B cell (primary cell): ENCODE data around the gene COL13A1. TPM values are rescaled to one million over a fixed set of nuclear protein-coding genes. Genes with fewer than 3 reads are reported as not detected.

Experiments used
- ATAC-seq: fragments of 200-7000 bp; cut with Tn5 transposase; one replicate; pipeline ENCODE4 v1.10.0; 2021; ENCODE audit warnings: low read depth, mild to moderate bottlenecking, moderate number of reproducible peaks, moderate library complexity
- CTCF ChIA-PET: fragments of 350-600 bp; sonication (Branson Sonifier 250); formaldehyde crosslinking; loops from one replicate; lab custom pipeline; 2021; ENCODE audit warnings: antibody characterized with exemption, inconsistent platforms; lab: Charles Lee
- POLR2A ChIA-PET: fragments of 350-600 bp; sonication (Branson Sonifier 250); formaldehyde crosslinking; loops from one replicate; lab custom pipeline; 2021; ENCODE audit warnings: antibody characterized with exemption; lab: Charles Lee
- DNase-seq: peaks from one replicate; pipeline ENCODE4 v3.0.0; 2013
- H2AFZ ChIP-seq: 2 replicates; pipeline ENCODE4 v1.6.1; 2012; ENCODE audit warnings: mild to moderate bottlenecking, low read depth, low read length; ENCODE audit not compliant: insufficient read depth, poor library complexity, severe bottlenecking
- H3K27ac ChIP-seq, 2 donors: 1 replicate in 1 of 2; 2 replicates in 1 of 2; pipeline ENCODE4 v1.5.1; 2012 to 2013; ENCODE audit warnings: low read length in 2 of 2, mild to moderate bottlenecking in 2 of 2, moderate library complexity in 1 of 2
- H3K27me3 ChIP-seq, 4 experiments: fragments of 200-600 bp in 1 of 4; sonication (generic) in 1 of 4; replicated peaks in 1 of 4; 1 replicate in 2 of 4; 2 replicates in 2 of 4; pipeline versions ENCODE4 v1.6.1 to v1.7.0; 2013 to 2016; ENCODE audit warnings: low read length in 3 of 4, mild to moderate bottlenecking in 2 of 4, mixed read lengths in 1 of 4, moderate library complexity in 1 of 4; ENCODE audit not compliant: insufficient read depth in 4 of 4, control insufficient read depth in 3 of 4; ENCODE audit errors: control extremely low read depth in 1 of 4
- H3K36me3 ChIP-seq, 2 experiments: replicated peaks in 1 of 2; 1 replicate in 1 of 2; 2 replicates in 1 of 2; pipeline versions ENCODE4 v1.6.1 to v1.7.1; 2013; ENCODE audit warnings: low read length in 1 of 2; ENCODE audit not compliant: insufficient read depth in 2 of 2, control insufficient read depth in 1 of 2; ENCODE audit errors: control extremely low read depth in 1 of 2, extremely low read depth in 1 of 2
- H3K4me1 ChIP-seq, 2 donors: fragments of 200-600 bp in 1 of 2; sonication (generic) in 1 of 2; 1 replicate in 1 of 2; 2 replicates in 1 of 2; pipeline versions ENCODE4 v1.5.1 to v1.6.1; 2013 to 2017; ENCODE audit warnings: low read length in 2 of 2; ENCODE audit not compliant: control insufficient read depth in 2 of 2, insufficient read depth in 2 of 2
- H3K4me2 ChIP-seq: replicated peaks from 2 replicates; pipeline ENCODE3; 2012; ENCODE audit warnings: mild to moderate bottlenecking, low read depth, low read length; ENCODE audit not compliant: poor library complexity, severe bottlenecking
- H3K4me3 ChIP-seq, 5 experiments: fragments of 200-600 bp in 1 of 5; sonication (generic) in 1 of 5; 1 replicate in 3 of 5; 2 replicates in 2 of 5; pipeline versions ENCODE4 v1.5.1 to v1.7.0; 2011 to 2016; ENCODE audit warnings: low read length in 4 of 5, mild to moderate bottlenecking in 4 of 5, low read depth in 2 of 5, control low read depth in 1 of 5, moderate library complexity in 1 of 5; ENCODE audit not compliant: insufficient read depth in 1 of 5; ENCODE audit errors: control extremely low read depth in 1 of 5, extremely low read depth in 1 of 5
- H3K79me2 ChIP-seq: fragments of 200-600 bp; sonication (generic); one replicate; pipeline ENCODE4 v1.6.0; 2016; ENCODE audit warnings: low read length; ENCODE audit not compliant: control insufficient read depth, insufficient read depth
- H3K9ac ChIP-seq: fragments of 200-600 bp; sonication (generic); 2 replicates; pipeline ENCODE4 v1.6.1; 2017; ENCODE audit warnings: mild to moderate bottlenecking, low read length, moderate library complexity
- H3K9me3 ChIP-seq, 3 donors: one replicate each; pipeline versions ENCODE4 v1.6.1 to v1.7.1; 2013; ENCODE audit warnings: low read length in 2 of 3; ENCODE audit not compliant: control insufficient read depth in 2 of 3, insufficient read depth in 1 of 3; ENCODE audit errors: control extremely low read depth in 1 of 3
- H4K20me1 ChIP-seq: 2 replicates; pipeline ENCODE4 v1.6.0; 2012; ENCODE audit warnings: mild to moderate bottlenecking, low read length; ENCODE audit not compliant: insufficient read depth, control insufficient read depth, poor library complexity, severe bottlenecking
- H3K27ac Mint-ChIP-seq: one replicate; pipeline ENCODE4 v1.8.0; 2021; ENCODE audit warnings: mixed read lengths
- H3K27me3 Mint-ChIP-seq: one replicate; pipeline ENCODE4 v1.8.0; 2021; ENCODE audit warnings: mixed read lengths
- H3K4me1 Mint-ChIP-seq: one replicate; pipeline ENCODE4 v1.8.0; 2021; ENCODE audit warnings: mixed read lengths
- H3K4me3 Mint-ChIP-seq: one replicate; pipeline ENCODE4 v1.8.0; 2021; ENCODE audit warnings: mixed read lengths
- H3K9me3 Mint-ChIP-seq: one replicate; pipeline ENCODE4 v1.8.0; 2022; ENCODE audit warnings: mixed read lengths; ENCODE audit not compliant: insufficient read depth
- EZH2 ChIP-seq: IDR thresholded peaks from 2 replicates; pipeline ENCODE4 v1.6.1; 2012; ENCODE audit warnings: borderline replicate concordance, low read depth, mild to moderate bottlenecking, moderate library complexity, low read length; ENCODE audit not compliant: insufficient read depth, poor library complexity, severe bottlenecking
- WGBS: methylation state at CpG from one replicate; pipeline ENCODE4 v1.1.5; 2013; ENCODE audit warnings: missing lambda C conversion rate; ENCODE audit not compliant: insufficient coverage; 5-methylcytosine and 5-hydroxymethylcytosine counted together
- intact Hi-C: fragments of 100-400 bp; cut with micrococcal nuclease; formaldehyde crosslinking; loops from one replicate; pipeline ENCODE4 v1.10.0; 2022
- polyA plus RNA-seq: library from polyadenylated mRNA; depleted of rRNA; stranded (reverse); fragments of >200 nt; gene quantifications from 2 replicates; pipeline ENCODE4 v1.2.3, GENCODE V29; 2012
- total RNA-seq, 2 donors: library from RNA; stranded (reverse); fragments of 120-200 nt in 1 of 2; gene quantifications; 1 replicate in 1 of 2; 2 replicates in 1 of 2; pipeline versions ENCODE4 v1.2.3 to v1.2.4, GENCODE V29; 2013 to 2022
- TF ChIP-seq, protein P1 (sequence below): fragments of 200-600 bp; IDR thresholded peaks from one replicate; pipeline ENCODE4 v1.8.0; 2022; ENCODE audit warnings: antibody characterized with exemption, mild to moderate bottlenecking

Gene COL13A1
- total and polyA plus RNA-seq, 2 donors (not counting 1 experiment from before 2014, with no cell fraction given): not detected

DNA sequence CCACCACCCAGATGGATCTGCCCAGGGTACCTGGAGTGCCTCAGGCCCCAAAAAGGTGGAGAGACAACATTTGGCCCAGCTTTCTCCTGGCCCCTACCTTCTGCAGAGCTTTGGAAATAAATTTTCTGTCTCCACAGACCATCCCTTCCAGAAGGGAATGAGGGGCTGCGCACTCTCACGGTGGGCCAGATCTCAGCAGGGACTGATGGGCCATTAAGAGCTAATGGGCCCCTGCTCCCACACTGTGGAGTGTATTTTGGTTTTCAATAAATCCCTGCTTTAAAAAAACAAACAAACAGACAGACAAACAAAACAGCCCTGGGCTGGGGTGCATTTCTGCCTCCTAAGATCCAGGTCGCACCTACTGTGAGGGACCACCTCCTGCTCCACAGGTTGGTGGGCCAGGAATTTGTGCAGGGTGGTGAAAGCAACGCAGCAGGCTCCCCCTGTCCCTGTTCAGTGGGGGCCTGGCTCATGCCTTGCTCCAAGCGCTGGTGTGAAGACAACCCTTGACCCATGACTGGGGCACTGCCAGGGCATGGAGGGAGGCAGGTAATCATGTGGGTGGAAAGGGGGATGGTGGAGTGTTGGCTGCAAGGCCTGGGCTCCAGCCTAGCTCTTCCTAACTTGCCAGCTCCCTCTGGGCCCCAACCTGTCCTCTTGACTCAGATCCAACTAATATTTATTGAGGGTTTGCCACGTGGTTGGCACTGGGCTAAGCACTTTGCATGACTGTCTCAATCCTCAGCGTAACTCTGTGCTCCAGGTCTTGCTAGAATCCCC is 88.5 kb downstream of the COL13A1 start:
- Mint-ChIP-seq H3K4me3 (no peak overlapping the region), H3K27ac (no peak overlapping the region), H3K9me3 (no peaks in the 10 kb centered on the region), H3K4me1 (no peaks in the 10 kb centered on the region), H3K27me3 (peaks cover 13% of the 10 kb centered on the region)
- Histone ChIP-seq H3K9ac (no peak overlapping the region), H3K79me2 (no peaks in the 10 kb centered on the region), H3K27me3 (no peaks in the 10 kb centered on the region), H3K36me3 (no peaks in the 10 kb centered on the region), H3K27ac (no peak overlapping the region), H2AFZ (no peak overlapping the region), H3K9me3 (no peaks in the 10 kb centered on the region), H4K20me1 (no peaks in the 10 kb centered on the region), H3K4me2 (no peak overlapping the region), H3K4me3 (no peak overlapping the region), H3K4me1 (no peaks in the 10 kb centered on the region)
- 69% methylated on average over 4 of the region's 7 CpGs for WGBS
- POLR2A ChIA-PET: no interaction called here
- TF ChIP-seq, protein P1, sequence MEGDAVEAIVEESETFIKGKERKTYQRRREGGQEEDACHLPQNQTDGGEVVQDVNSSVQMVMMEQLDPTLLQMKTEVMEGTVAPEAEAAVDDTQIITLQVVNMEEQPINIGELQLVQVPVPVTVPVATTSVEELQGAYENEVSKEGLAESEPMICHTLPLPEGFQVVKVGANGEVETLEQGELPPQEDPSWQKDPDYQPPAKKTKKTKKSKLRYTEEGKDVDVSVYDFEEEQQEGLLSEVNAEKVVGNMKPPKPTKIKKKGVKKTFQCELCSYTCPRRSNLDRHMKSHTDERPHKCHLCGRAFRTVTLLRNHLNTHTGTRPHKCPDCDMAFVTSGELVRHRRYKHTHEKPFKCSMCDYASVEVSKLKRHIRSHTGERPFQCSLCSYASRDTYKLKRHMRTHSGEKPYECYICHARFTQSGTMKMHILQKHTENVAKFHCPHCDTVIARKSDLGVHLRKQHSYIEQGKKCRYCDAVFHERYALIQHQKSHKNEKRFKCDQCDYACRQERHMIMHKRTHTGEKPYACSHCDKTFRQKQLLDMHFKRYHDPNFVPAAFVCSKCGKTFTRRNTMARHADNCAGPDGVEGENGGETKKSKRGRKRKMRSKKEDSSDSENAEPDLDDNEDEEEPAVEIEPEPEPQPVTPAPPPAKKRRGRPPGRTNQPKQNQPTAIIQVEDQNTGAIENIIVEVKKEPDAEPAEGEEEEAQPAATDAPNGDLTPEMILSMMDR: no peak
- no peak for TF ChIP-seq EZH2
- ATAC-seq: no peak
- CTCF ChIA-PET: no interaction called here
- no peak for DNase-seq
- intact Hi-C loops: no loop called here

DNA sequence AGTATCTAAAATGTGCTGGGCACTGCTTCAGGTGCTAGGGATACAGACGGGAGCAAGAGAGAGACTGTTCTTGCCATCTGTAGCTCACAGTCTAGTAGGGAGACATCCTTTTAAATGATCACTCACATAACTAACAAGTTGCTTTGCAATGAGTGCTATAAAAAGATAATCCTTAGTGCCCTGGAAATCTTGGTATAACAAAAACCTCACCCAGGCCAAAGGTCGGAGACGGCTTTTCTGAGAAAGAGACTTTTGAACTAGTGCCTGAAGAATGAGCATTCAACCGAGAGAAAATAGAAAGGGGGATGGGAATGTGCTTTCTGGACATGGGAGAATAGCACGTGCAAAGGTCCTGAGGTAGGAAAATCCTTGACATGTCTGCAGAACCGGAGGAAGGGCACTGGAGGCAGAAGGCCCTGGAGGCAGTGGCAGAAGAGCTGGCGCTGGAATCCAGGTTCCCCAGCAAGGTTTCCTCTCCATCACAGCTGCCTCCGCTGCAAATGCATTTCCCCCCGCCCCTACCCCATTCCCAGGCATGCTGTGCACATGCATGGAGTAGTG is 89.4 kb downstream of the COL13A1 start:
- Mint-ChIP-seq H3K4me3 (no peak overlapping the region), H3K9me3 (no peaks in the 10 kb centered on the region), H3K4me1 (no peaks in the 10 kb centered on the region), H3K27ac (no peak overlapping the region), H3K27me3 (peaks cover 11% of the 10 kb centered on the region)
- ATAC-seq (no peak), DNase-seq (no peak)
- ChIA-PET CTCF (no interaction called here), POLR2A (no interaction called here)
- H4K20me1 ChIP-seq: no peaks in the 10 kb centered on the region
- H3K27me3 ChIP-seq: no peaks in the 10 kb centered on the region
- no peaks in the 10 kb centered on the region for H3K79me2 ChIP-seq
- H3K9ac ChIP-seq: no peak overlapping the region
- H3K4me2 ChIP-seq: no peak overlapping the region
- H3K4me3 ChIP-seq: no peak overlapping the region
- no peaks in the 10 kb centered on the region for H3K9me3 ChIP-seq
- TF ChIP-seq EZH2: no peak
- TF ChIP-seq, protein P1: no peak
- H2AFZ ChIP-seq: no peak overlapping the region
- H3K36me3 ChIP-seq: no peaks in the 10 kb centered on the region
- 94% methylated on average over 4 of the region's 9 CpGs for WGBS
- H3K27ac ChIP-seq: no peak overlapping the region
- H3K4me1 ChIP-seq: no peaks in the 10 kb centered on the region
- intact Hi-C loops: no loop called here
